Aortic smooth muscle cell (primary cell): Measurements from ENCODE around the gene DSP. TPM values are rescaled to one million over a fixed set of nuclear protein-coding genes. Genes with fewer than 3 reads are reported as not detected.

ENCODE experiments used
- total RNA-seq: library from RNA; depleted of rRNA; stranded (reverse); fragments of >200 nt; gene quantifications from 2 replicates; pipeline ENCODE4 v1.2.3, GENCODE V29; 2014

Gene DSP
- total RNA-seq = 0.25 and 0.53 TPM in 2 replicates

DNA sequence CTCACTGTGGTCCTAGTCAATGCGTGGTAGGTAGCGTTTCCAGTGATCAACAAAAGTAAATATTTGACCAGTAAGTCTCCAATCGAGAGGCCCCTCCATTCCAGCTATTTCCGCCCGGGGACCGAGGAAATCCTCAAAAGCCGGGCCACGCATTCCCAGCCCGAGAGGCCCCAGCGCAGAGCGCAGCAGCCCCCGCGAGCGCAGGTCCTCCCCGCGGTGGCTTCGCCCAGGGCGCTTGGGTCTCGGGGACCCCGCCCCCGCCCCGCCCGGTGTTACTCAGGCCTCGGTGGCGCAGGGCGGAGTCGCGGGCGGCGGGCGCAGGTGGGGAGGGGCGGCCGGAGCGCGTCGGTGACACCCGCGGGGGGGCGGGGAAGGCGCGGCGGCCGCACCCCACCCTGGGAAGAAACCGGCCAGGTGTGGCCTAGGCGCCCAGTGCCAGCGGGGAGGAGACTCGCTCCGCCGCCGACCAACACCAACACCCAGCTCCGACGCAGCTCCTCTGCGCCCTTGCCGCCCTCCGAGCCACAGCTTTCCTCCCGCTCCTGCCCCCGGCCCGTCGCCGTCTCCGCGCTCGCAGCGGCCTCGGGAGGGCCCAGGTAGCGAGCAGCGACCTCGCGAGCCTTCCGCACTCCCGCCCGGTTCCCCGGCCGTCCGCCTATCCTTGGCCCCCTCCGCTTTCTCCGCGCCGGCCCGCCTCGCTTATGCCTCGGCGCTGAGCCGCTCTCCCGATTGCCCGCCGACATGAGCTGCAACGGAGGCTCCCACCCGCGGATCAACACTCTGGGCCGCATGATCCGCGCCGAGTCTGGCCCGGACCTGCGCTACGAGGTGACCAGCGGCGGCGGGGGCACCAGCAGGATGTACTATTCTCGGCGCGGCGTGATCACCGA is at the start of gene DSP:
DSP (plus strand) TSS at position 497 of the 890 bp plus-strand sequence; CDS start at position 742, 245 bp downstream.

DNA sequence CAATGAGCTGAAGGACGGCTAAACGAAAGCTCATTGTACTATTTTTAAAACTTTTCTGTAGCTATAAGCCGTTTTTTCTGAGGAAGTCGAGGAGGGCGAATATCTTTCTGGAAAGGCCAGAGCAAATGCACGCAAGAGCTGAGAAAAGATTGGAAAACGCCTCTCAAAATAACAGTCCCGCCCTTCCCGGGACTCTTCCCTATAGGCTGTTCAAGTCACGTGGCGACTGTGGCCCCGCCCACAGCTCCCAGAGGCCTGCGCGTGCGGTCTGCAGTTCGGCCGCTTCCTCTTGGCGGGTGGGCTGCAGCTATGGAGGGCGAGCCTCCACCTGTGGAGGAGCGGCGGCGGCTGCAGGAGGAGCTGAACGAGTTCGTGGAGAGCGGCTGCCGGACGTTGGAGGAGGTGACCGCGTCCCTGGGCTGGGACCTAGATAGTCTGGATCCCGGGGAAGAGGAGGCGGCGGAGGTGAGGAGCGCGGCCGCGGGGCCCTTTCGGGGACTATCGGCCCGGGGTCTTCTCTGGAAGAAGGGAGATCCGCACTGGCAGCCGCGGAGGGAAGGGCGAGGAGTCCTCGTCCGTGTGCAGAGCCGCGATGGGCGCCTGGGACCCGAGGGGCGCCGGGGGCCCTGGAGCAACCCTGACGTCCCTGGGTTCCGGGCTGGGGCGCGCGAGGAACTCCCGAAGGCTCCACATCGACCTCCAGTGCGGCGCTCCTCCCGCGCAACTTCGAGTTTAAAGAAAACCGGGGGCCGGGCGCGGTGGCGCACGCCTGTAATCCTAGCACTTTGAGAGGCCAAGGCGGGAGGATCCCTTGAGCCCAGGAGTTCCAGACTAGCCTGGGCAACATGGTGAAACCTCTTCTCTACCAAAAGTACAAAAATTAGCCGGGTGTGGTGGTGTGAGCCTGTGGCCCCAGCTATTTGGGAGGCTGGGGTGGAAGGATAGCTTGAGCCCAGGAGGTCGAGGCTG is 48.8 kb downstream of the DSP start, which contains the start of gene SNRNP48:
SNRNP48 (plus strand) TSS at position 250 of the 969 bp plus-strand sequence; CDS start at position 310, 60 bp downstream.

Other genes starting within 250 kb of the DSP start
- gene SSR1, start 228.5 kb upstream of the DSP start, total RNA-seq = 70.8 and 109 TPM in 2 replicates
- 0.06 and 0.13 TPM in 2 replicates for gene CAGE1, start 151.9 kb upstream of the DSP start, total RNA-seq
- 17.0 and 24.3 TPM in 2 replicates for gene RIOK1, start 151.9 kb upstream of the DSP start, total RNA-seq
- gene SNRNP48, start 48.5 kb downstream of the DSP start, total RNA-seq = 10.3 and 12.6 TPM in 2 replicates
- gene BMP6, start 184.4 kb downstream of the DSP start, total RNA-seq = 5.4 and 7.9 TPM in 2 replicates